ENCODE measurements around the gene SDR42E1.
"Not testable (repeated sequence)": the region's sequence is repeated elsewhere in the genome, so short reads cannot be mapped to it uniquely, and the experiment has no call there.

SDR42E1 gene

GRCh38 chr16:81992859-81993258 is 18.4 kb downstream of the SDR42E1 start:
- no peak for TF ChIP-seq CTCF (conservative IDR thresholded peaks at IDR 0.05; ENCODE audit: low read depth)
- ChIA-PET POLR2A (ENCODE audit: low non-redundant PET) (no interaction called here), CTCF (interaction anchor here (0.6 kb wide), 1 partner anchor 238 kb away, joined by 3 read pairs; no protein-coding TSS in a partner anchor)
- H3K27ac ChIP-seq: no peak overlapping the region
- DNase-seq (ENCODE audit: low spot score): no peak

- TF ChIP-seq CTCF (conservative IDR thresholded peaks at IDR 0.05; ENCODE audit: low read depth): no peak
- CTCF ChIA-PET: no interaction called here
- DNase-seq (ENCODE audit: low spot score): no peak
- POLR2A ChIA-PET (ENCODE audit: low non-redundant PET): no interaction called here
- no peak overlapping the region for H3K27ac ChIP-seq
Measured at GRCh38 chr16:81987706-81988105, 23.6 kb downstream of the SDR42E1 start.

- CTCF ChIA-PET: no interaction called here
Measured at GRCh38 chr16:81987121-81987520, 24.1 kb downstream of the SDR42E1 start.

DNA sequence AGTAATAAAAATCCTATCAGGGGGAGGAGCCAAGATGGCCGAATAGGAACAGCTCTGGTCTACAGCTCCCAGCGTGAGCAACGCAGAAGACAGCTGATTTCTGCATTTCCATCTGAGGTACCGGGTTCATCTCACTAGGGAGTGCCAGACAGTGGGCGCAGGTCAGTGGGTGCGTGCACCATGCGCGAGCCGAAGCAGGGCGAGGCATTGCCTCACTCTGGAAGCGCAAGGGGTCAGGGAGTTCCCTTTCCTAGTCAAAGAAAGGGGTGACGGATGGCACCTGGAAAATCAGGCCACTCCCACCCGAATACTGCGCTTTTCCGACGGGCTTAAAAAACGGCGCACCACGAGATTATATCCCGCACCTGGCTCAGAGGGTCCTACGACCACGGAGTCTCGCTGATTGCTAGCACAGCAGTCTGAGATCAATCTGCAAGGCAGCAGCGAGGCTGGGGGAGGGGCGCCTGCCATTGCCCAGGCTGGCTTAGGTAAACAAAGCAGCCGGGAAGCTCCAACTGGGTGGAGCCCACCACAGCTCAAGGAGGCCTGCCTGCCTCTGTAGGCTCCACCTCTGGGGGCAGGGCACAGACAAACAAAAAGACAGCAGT is 33.8 kb downstream of the SDR42E1 start:
- POLR2A ChIA-PET (ENCODE audit: low non-redundant PET); CTCF ChIA-PET; DNase-seq (ENCODE audit: low spot score); H3K27ac ChIP-seq: not testable (repeated sequence)

More at GRCh38 chr16:81987121-81987520, 24.1 kb downstream of the SDR42E1 start:
- POLR2A ChIA-PET (ENCODE audit: low non-redundant PET): interaction anchor here (0.6 kb wide), 1 partner anchor 28 kb away, joined by 3 read pairs; no protein-coding TSS in a partner anchor
- no peak overlapping the region for H3K27ac ChIP-seq
- DNase-seq (ENCODE audit: low spot score): no peak
- TF ChIP-seq CTCF (conservative IDR thresholded peaks at IDR 0.05; ENCODE audit: low read depth): no peak

DNA sequence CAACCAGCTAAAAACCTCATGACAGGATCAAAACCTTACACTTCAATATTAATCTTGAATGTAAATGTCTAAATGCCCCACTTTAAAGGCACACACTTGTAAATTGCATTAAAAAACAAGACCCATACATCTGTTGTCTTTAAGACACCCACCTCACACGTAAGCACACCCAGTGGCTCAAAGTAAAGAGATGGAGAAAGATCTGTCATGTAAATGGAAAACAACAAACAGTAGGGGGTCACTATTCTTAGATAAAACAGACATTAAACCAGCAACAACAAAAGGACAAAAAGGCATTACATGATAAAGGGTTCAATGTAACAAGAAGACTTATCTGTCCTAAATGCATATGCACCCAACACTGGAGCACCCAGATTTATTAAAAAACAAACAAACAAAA is 35.6 kb downstream of the SDR42E1 start:
- no peak for DNase-seq (ENCODE audit: low spot score)
- CTCF ChIA-PET: no interaction called here
- TF ChIP-seq CTCF (conservative IDR thresholded peaks at IDR 0.05; ENCODE audit: low read depth): no peak
- no peak overlapping the region for H3K27ac ChIP-seq
- POLR2A ChIA-PET (ENCODE audit: low non-redundant PET): no interaction called here

DNA sequence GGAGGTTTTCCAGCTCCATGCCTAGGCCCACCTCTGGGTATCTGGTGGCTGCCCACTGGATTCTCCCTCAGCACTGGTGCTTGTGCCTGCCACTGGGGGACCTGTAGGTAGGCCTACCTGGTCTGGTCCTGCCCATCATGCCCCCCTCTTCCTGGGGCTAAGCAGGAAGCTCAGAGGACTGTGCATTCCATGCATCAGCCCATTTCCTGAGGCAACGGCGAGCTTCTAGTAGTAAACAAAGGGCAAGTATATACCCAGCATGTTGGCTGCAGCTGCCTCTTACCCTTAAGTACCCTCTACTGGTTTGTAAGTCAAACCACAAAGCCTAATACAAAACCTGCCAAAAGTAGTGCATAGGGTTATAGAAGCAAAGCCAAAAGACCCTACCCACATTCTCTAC is 37.5 kb downstream of the SDR42E1 start:
- CTCF ChIA-PET: no interaction called here
- POLR2A ChIA-PET (ENCODE audit: low non-redundant PET): no interaction called here
- no peak for TF ChIP-seq CTCF (conservative IDR thresholded peaks at IDR 0.05; ENCODE audit: low read depth)
- no peak overlapping the region for H3K27ac ChIP-seq
- no peak for DNase-seq (ENCODE audit: low spot score)

- POLR2A ChIA-PET (ENCODE audit: low non-redundant PET): no interaction called here
- CTCF ChIA-PET: no interaction called here
Measured at GRCh38 chr16:81971853-81972252, 39.4 kb downstream of the SDR42E1 start.

More at GRCh38 chr16:81971853-81972252, 39.4 kb downstream of the SDR42E1 start:
- H3K27ac ChIP-seq: no peak overlapping the region
- no peak for TF ChIP-seq CTCF (conservative IDR thresholded peaks at IDR 0.05; ENCODE audit: low read depth)
- DNase-seq (ENCODE audit: low spot score): no peak
